Cardiac fibroblast (primary cell): ENCODE results near the gene EPHX1.

Experiments
- DNase-seq, 2 donors: peaks; one replicate each; pipeline versions ENCODE4 v3.0.0 to v3.0.0-alpha.2; 2010; ENCODE audit warnings: low read depth in 2 of 2
- H3K4me3 ChIP-seq, 2 donors: replicated peaks in 1 of 2; 1 replicate in 1 of 2; 2 replicates in 1 of 2; pipeline ENCODE4 v1.5.1; 2011; ENCODE audit warnings: low read depth in 2 of 2, low read length in 2 of 2, mild to moderate bottlenecking in 2 of 2, moderate library complexity in 1 of 2
- TF ChIP-seq, protein P1 (sequence below): IDR thresholded peaks from one replicate; pipeline ENCODE4 v1.5.1; 2011; ENCODE audit warnings: low read depth, mild to moderate bottlenecking, low read length, inconsistent platforms

The EPHX1 gene

GRCh38 chr1:225840223-225840610, 30.3 kb downstream of the EPHX1 start:
- no peak for DNase-seq
- TF ChIP-seq, protein P1, sequence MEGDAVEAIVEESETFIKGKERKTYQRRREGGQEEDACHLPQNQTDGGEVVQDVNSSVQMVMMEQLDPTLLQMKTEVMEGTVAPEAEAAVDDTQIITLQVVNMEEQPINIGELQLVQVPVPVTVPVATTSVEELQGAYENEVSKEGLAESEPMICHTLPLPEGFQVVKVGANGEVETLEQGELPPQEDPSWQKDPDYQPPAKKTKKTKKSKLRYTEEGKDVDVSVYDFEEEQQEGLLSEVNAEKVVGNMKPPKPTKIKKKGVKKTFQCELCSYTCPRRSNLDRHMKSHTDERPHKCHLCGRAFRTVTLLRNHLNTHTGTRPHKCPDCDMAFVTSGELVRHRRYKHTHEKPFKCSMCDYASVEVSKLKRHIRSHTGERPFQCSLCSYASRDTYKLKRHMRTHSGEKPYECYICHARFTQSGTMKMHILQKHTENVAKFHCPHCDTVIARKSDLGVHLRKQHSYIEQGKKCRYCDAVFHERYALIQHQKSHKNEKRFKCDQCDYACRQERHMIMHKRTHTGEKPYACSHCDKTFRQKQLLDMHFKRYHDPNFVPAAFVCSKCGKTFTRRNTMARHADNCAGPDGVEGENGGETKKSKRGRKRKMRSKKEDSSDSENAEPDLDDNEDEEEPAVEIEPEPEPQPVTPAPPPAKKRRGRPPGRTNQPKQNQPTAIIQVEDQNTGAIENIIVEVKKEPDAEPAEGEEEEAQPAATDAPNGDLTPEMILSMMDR: no peak
- no peak overlapping the region for H3K4me3 ChIP-seq

- TF ChIP-seq, protein P1: no peak
These were observed 30.8 kb downstream of the EPHX1 start for GRCh38 chr1:225840713-225841112.

DNA sequence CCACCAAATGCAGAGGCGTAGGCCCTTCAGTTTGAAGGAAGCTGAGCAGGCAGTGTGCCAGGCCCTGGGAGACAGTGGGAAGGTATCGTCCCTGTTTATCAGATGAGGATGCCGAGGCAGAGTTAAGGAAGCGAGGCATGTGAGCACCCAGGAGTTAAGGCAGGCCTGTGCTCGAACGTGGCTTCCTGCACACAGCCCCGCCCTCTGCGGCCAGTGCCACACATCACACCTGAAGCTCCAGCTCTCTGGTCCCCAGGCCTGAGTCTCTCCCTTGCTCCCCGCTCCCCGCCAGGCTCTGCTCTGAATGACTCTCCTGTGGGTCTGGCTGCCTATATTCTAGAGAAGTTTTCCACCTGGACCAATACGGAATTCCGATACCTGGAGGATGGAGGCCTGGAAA, 32.1 kb downstream of the EPHX1 start:
- no peak for DNase-seq
- TF ChIP-seq, protein P1: no peak
- H3K4me3 ChIP-seq: no peak overlapping the region

More at GRCh38 chr1:225840713-225841112, 30.8 kb downstream of the EPHX1 start:
- no peak for DNase-seq
- H3K4me3 ChIP-seq: no peak overlapping the region

DNA sequence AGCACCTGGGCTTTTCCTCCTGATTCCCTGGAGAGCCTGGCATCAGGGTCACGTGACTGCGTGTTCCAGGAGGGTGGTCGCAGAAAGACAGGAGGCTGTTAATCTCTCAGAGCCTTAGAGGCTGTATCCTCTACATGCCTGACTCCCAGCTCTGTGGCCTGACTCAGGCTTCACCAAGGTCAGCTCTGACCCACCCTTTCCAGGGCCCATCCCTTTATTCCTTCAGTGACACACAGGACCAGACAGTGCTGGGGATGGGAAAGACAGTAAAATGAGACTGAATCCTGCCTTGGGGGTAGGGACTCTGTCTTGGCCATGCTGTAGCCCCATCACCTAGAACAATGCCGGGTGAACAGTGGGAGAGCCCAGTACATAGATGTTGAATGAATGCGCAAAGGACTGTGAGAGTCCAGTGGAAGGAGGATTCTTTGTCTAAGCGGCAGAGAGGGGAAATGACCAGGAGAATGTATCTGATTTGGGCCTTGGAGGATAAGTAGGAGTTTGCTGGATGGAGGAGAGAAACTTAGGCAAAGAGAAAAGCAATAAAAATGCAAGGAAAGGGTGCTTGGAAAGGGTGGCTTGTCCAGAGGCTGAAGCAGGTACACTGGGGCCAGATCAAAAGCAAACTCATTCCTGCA, 33.0 kb downstream of the EPHX1 start:
- no peak for DNase-seq
- TF ChIP-seq, protein P1: no peak
- no peak overlapping the region for H3K4me3 ChIP-seq

DNA sequence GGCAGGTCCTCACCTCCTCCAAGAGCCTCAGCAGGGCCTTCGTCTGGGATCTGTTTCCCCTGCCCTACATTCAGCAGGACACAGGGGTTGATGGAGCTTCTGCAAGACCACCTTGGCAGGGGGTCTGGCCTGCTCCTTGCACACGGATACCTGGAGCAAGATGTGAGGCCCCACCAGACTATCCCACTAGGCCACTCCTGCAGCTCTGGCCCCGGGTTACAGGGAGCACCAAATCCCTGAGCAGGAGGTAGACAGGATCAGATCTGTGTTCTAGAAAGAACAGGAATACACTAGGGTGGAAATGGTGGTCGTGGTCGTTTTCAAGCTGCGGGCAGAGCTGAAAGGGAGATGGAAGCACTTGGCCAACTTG, 33.5 kb downstream of the EPHX1 start:
- no peak overlapping the region for H3K4me3 ChIP-seq
- TF ChIP-seq, protein P1: no peak
- no peak for DNase-seq

- TF ChIP-seq, protein P1: no peak
- no peak for DNase-seq
These were observed 34.5 kb downstream of the EPHX1 start for GRCh38 chr1:225844236-225845061.

More at GRCh38 chr1:225844236-225845061, 34.5 kb downstream of the EPHX1 start:
- H3K4me3 ChIP-seq: no peak overlapping the region
